ENCODE measurements around the gene CIROP.
A peak's percentile ranks its signal among the peaks of the same experiment; 100 is the strongest.
"Not testable (repeated sequence)": the region's sequence is repeated elsewhere in the genome, so short reads cannot be mapped to it uniquely, and the experiment has no call there.

Gene CIROP

GRCh38 chr14:23113431-23114119, 8.8 kb upstream of the CIROP start:
- DNase-seq = no peak

DNA sequence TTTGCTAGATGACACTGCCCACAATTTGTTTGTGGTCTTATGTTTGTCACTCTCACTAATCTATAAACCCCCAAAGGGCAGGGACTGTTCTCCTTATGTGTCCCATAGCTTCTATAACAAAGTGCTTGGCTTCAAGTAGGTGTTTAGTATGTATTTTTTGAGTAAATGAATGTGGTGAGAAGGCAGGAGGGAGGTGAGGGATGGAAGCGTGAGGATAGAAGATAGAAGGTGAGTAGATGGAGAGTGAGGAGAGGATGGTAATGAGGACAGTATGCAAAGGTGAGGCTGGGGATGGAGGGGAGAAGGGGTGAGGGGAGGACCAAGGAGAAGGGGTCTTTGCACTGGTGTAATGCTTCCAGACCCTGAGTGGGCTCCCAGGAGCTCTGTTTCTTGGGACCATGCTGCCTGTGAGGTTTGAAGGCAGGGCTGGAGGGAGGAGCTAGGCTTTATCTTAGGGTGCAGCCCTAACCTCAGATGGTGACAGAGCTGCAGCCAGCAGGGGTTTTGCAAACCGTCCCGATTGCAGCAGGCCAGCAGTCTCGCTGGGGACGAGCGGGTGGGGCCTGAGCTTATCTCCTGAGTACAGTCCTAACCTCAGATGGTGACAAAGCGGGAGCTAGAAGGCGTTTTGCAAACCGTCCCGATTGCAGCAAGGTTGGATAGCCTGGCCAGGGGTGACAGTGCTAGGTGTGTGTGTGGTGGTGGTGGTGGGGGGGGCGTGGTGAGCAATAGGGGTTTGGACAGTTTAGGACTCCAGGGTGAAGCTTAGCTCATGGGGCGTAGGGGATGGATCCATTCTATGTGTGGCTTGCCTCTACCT, 7.8 kb upstream of the CIROP start:
- DNase-seq = no peak

- DNase-seq = no peak
Observed at GRCh38 chr14:23110579-23111365, 6.0 kb upstream of the CIROP start.

GRCh38 chr14:23109769-23110168, 5.0 kb upstream of the CIROP start:
- no peak for DNase-seq

- not testable (repeated sequence) for DNase-seq
Observed at GRCh38 chr14:23108169-23108568, 3.4 kb upstream of the CIROP start.

GRCh38 chr14:23107620-23108019, 2.8 kb upstream of the CIROP start:
- DNase-seq = not testable (repeated sequence)

DNA sequence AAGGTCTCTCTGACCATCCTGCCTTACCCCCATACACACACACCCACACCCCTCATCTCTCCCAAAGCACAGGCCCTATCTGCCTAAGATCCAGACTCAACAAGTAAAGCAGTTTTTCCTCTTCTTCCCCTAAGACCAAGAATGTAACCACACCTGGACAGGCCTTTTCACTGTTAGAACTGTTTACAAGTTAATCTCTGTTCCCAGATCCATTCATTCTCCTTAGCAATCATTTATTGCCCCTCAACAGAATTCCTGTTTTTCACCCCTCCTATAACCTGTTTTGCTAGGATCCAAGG, 1.9 kb upstream of the CIROP start:
- no peak for DNase-seq

DNA sequence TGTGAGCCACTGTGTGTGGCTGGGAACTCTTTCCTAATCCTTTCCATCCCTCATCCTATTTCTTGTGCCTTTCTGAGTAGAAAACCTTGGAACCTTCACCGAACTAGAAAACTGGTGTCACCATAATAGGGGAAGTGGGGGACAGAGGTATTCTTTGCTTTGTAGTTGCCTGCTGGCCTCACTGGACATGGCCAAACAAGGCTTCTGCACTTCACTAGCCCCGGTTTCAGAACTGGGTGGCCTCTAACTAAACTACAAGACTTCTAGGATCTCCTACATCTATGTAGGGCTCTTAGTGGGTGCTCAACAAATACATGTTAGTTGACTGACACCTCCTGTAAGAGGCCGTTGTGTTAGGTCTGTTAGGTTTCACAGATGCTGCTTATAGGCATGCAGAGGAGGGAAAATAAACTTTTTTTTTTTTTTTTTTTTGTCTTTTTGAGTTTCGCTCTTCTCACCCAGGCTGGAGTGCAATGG, 597 bp upstream of the CIROP start:
- DNase-seq = no peak

DNA sequence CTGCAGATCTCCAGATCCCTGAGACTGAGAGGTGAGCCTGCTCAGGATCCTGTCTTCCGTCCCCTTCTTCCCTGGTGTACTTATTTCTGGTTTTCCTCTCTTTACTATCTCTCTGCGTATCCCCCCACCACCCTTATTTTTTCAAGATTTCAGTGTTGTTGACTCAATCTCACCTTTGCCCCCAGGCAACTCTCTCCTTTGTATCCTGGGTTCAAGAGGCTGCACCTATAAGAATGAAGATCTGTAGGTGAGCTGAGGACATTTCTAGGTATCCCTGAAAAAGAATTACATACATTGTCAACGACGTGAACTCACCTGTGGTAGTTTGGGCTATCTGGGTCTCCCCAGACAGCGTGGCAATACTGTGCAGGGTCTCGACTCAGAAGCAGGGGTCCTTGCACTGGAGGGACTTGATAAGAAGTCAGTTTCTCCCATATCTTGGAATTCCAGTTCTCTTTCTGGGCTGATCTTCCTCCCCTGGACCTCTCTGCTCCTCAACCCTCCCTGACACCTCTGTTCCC, 659 bp downstream of the CIROP start:
- no peak for DNase-seq

- DNase-seq = no peak
Observed at GRCh38 chr14:23103581-23103980, 1.2 kb downstream of the CIROP start.

DNA sequence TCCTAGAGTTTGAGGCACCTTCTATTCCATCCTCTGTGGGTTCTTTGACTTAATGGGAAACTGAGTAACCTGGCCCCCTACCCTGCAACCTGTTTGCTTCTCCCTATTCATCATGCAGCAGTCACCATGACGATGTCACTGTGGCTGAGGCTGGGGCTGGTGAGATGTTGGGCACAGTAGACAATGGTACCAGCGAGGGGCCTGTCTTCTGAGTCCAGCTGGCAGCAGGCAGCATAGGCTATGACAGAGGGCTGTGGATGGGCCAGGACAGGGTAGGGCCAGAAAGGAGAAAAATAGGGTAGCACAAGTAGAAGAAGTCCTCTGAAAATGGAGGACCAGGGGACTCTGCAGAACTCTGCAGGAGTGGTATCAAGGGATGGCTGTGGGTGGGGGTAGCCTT, 2.0 kb downstream of the CIROP start:
- DNase-seq = no peak

- DNase-seq = no peak
Observed at GRCh38 chr14:23101986-23102625, 2.7 kb downstream of the CIROP start.

DNA sequence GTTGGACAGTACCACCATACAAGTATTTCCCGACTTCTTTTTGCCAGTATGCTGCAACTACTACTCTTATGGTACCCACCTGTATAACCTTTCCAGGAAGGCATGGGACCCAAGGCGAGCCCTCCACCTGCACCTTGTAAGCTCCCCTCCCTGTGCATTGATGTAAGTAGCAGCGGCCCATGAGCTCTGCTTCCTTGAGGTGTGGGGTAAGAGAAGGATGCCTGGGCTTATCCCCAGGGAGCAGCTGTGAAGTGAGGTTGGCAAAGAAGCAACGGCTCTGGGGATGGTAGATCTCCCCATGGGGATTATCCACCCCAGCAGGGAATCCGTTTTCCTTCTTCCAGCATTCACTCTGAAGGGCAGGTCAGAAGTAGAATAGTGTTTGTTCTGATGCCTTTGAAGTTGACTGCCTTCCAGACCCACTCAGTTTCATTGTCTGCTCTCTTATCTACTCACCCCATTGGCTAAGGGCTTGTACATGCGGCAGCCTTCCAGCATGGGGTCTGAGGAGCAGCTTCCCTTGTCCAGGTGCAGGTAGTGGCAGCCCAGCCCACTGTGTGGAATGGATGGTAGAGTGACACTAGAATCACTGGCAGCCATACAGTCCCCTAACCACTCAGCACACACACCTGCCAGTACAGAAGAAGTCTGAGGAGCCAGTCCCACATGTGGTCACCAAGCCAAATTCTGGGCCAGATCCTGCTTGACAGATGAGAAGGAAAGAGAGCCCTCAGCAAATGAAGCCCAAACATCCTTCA, 3.4 kb downstream of the CIROP start:
- no peak for DNase-seq

GRCh38 chr14:23099212-23099861, 5.5 kb downstream of the CIROP start:
- no peak for DNase-seq

DNA sequence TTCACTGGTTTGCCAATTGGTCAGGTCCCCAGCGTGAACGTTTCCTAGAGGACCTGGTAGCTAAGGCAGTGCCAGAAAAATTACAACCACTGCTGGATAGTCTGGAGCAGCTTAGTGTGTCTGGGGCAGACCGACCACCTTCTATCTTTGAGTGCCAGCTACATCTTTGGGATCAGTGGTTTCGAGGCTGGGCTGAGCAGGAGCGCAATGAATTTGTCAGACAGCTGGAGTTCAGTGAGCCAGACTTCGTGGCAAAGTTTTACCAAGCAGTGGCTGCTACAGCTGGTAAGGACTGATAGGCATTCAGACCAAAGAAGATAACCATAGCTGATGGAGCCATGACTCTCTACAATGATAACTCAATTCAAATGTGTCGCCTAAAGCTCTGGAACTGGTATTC, 7.0 kb downstream of the CIROP start:
- DNase-seq = no peak

- DNase-seq = peak; percentile 99
Observed at GRCh38 chr14:23095196-23096108, 9.3 kb downstream of the CIROP start, which contains the start of gene C14orf119. Gene C14orf119, plus strand, starts transcription at chr14:23095505. Its CDS starts 2,154 bp downstream, at chr14:23097659.

GRCh38 chr14:23094666-23095195, 10.1 kb downstream of the CIROP start, which contains the start of gene ACIN1:
Gene ACIN1, minus strand, starts transcription at chr14:23095136. Its CDS starts 24 bp downstream, at chr14:23095112.
- DNase-seq = no peak

DNA sequence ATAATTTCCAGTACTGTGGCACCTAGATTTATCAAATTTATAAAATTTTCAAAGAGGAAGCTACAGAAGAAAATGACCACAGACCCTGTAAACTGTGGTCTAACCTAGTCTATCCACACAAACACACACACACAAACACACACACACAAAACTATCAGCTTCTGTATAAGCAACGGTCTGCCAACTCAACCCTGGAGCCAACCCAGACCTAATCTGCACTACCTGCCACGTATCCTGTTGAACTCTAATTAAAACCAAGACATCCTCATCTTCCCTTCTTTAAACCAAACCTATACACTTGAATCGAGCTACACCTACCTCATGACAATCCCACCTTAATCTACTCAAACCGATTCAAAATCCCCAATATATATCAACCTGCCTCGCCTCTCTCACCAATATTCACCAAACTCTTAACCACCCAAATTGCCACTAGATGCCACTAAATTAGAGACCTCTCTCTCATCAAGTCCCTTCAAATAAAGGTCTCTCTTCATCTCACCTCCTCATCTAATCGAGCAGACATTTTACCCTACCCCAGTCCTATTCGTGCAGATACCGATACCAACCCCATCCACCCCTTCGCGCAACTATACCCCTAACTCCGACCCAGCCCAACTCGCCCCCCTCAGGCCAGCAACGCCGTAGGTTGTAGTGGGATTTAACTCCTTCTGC, 10.7 kb downstream of the CIROP start:
- DNase-seq = no peak

GRCh38 chr14:23093526-23093925, 11.3 kb downstream of the CIROP start:
- no peak for DNase-seq

All from T-helper 9 cell (primary cell).